NT2/D1 (cell line): ENCODE data around the gene ZFR2.
"Not testable (repeated sequence)": the region's sequence is repeated elsewhere in the genome, so short reads cannot be mapped to it uniquely, and the experiment has no call there.

Experiments used
- DNase-seq: peaks from one replicate; pipeline ENCODE4 v3.0.0-alpha.2; 2011; ENCODE audit warnings: low read depth, low spot score
- H3K27me3 ChIP-seq: 2 replicates; pipeline ENCODE4 v1.6.0; 2011; ENCODE audit warnings: mild to moderate bottlenecking; ENCODE audit not compliant: insufficient read length, insufficient read depth
- H3K36me3 ChIP-seq: 2 replicates; pipeline ENCODE4 v1.6.1; 2011; ENCODE audit warnings: mild to moderate bottlenecking, low read length, mixed read lengths; ENCODE audit not compliant: insufficient read depth, insufficient read length
- H3K4me1 ChIP-seq: 2 replicates; pipeline ENCODE4 v1.5.1; 2011; ENCODE audit not compliant: insufficient read depth, insufficient read length
- H3K4me3 ChIP-seq: 2 replicates; pipeline ENCODE4 v1.5.1; 2011; ENCODE audit warnings: low read depth; ENCODE audit not compliant: insufficient read length
- H3K9ac ChIP-seq: 2 replicates; pipeline ENCODE4 v1.6.0; 2011; ENCODE audit warnings: low read depth; ENCODE audit not compliant: insufficient read length
- H3K9me3 ChIP-seq: 2 replicates; pipeline ENCODE4 v1.5.1; 2011; ENCODE audit warnings: mild to moderate bottlenecking, low read length; ENCODE audit not compliant: insufficient read depth
- SUZ12 ChIP-seq: IDR thresholded peaks from 2 replicates; pipeline ENCODE4 v1.6.1; 2011; ENCODE audit not compliant: insufficient read length, insufficient read depth; ENCODE audit errors: extremely low read depth
- YY1 ChIP-seq: IDR thresholded peaks from 2 replicates; pipeline ENCODE4 v1.6.1; 2011; ENCODE audit not compliant: insufficient read length, insufficient read depth
- ZNF274 ChIP-seq: IDR thresholded peaks from 2 replicates; pipeline ENCODE4 v1.6.1; 2011; ENCODE audit warnings: mild to moderate bottlenecking, low read depth, low read length

Gene ZFR2

GRCh38 chr19:3759482-3760254 lies 109.2 kb downstream of the ZFR2 start:
- H3K4me1 ChIP-seq, result peaks cover 2% of the 10 kb centered on the region
- H3K4me3 ChIP-seq, result no peak overlapping the region
- TF ChIP-seq YY1 (no peak), ZNF274 (no peak), SUZ12 (no peak)
- peak overlapping the region; percentile 50 for H3K9ac ChIP-seq
- no peaks in the 10 kb centered on the region for H3K9me3 ChIP-seq
- no peaks in the 10 kb centered on the region for H3K27me3 ChIP-seq
- peaks cover 36% of the 10 kb centered on the region for H3K36me3 ChIP-seq
- no peak for DNase-seq

GRCh38 chr19:3758297-3758696 lies 110.5 kb downstream of the ZFR2 start:
- H3K9me3 ChIP-seq, DNase-seq, H3K27me3 ChIP-seq, H3K4me1 ChIP-seq, H3K9ac ChIP-seq, H3K4me3 ChIP-seq: not testable (repeated sequence)
- H3K36me3 ChIP-seq, result peaks cover 44% of the 10 kb centered on the region

GRCh38 chr19:3757705-3758104 lies 111.1 kb downstream of the ZFR2 start:
- H3K9ac ChIP-seq, H3K27me3 ChIP-seq, H3K9me3 ChIP-seq, H3K4me3 ChIP-seq, DNase-seq, H3K4me1 ChIP-seq: not testable (repeated sequence)
- H3K36me3 ChIP-seq, result peaks cover 48% of the 10 kb centered on the region
